GM19043 (cell line): ENCODE results near the gene DCST2.
A peak's percentile ranks its signal among the peaks of the same experiment; 100 is the strongest.

Source experiments
- ATAC-seq: cut with Tn5 transposase; IDR thresholded peaks from one replicate; pipeline ENCODE4 v1.9.1; 2021; ENCODE audit warnings: low read depth; ENCODE audit not compliant: unreplicated experiment

The DCST2 gene

DNA sequence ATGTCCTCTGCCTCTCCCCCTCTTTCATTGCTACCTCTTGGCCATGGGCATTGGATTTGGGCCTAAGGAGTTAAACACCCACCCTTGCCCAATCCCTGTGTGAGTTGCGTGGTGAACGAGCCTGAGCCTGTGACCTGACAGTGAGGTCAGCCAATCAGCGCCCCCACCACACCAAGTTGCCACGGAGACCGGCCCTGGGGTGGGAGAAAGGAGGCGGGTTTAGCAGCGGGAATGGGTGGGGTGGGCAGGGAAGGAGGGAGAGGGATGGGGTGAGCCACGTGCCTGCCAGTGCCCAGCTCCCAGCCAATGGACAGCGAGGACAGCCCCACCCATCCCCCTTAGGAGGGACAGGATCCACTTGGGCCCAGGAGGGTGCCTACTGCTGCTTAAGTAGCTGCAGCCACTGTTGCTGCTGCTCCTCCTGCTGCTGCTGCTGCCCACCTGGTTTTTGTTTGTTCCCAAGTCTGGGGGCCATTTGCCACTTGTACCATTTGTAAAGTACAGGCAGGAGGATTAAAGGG is 21.5 kb downstream of the DCST2 start:
- no peak for ATAC-seq

DNA sequence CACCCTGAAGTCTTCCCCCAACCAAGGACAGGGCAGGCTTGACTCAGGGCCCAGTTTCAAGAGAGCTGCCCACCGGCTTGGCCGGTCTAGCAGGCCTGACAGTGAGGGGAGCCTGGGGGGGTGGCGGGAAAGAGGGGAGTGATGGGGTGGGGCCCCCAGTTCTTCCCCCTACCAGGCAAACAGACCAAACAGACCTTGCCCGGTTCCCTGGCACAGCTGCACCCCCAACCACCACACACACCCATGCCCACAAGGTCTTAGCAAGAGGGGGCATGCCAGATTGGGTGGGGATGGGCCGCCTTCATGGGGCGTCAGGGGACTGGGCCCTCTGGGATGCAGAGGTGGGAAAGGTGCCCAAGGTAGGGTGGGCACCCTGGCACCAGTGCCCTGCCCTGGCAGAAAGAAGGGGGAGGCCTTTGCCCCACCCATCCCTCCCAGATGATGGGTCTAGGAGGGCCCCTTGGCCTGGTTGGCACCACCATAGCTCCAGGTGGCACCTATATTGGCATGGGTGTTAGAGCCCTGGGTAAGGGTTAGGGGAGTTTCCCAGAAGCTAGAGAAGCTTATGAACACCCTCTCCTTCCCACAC is 22.1 kb downstream of the DCST2 start:
- no peak for ATAC-seq

DNA sequence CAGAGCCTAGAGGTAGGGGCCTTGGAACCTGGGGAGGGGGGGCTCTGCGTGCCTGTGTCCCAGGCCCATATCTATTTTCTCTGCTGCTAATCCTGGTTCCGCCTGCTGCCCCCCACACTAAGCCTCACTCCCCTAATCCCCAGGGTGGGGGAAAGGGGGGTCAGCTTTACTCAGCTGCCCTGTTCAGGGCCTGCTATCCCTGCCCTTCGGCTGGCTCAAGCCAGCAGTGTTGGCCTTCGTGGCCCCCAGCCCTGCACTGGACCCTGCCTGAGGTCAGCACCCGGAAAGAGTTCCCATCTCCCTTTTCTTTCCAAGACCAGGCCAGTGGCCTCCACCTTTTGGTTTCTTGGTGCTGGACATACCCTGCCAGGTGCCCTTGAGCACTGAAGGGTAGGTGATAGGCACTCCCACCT is 22.6 kb downstream of the DCST2 start:
- no peak for ATAC-seq

DNA sequence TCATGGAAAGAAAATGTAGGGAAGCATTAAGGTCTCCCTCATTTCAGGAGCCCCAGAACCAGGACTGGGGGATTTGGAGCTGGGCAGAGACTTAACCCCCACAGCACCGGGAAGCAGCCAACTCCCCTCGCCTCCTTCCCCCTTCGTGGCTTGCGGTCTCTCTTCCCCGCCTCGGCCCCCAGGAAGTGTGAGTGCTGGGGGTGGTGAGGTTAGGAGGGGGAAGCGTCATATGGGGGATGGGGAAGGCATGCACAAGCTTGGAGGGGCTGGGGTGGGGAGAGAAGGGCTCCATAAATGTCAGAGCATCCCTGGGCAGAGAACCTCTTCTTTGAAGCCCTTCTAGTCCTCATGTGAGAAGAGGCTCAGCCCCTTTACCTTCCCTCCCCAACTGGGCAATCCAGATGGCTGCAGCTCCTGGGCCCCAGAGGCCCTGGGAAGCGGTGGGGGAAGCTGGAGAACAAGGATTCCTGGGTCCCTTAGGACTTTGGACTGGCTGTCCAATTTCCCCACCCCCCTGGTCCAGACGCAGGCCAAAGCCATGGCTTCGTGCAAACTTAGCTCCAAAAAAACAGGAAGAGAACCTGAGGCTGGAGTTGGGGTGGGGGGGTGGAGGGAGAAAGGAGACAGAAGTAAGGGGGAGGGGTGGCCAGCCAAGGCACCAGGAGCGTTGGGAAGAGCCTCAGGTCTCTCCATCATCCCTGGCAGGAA is 23.2 kb downstream of the DCST2 start:
- ATAC-seq, result no peak

DNA sequence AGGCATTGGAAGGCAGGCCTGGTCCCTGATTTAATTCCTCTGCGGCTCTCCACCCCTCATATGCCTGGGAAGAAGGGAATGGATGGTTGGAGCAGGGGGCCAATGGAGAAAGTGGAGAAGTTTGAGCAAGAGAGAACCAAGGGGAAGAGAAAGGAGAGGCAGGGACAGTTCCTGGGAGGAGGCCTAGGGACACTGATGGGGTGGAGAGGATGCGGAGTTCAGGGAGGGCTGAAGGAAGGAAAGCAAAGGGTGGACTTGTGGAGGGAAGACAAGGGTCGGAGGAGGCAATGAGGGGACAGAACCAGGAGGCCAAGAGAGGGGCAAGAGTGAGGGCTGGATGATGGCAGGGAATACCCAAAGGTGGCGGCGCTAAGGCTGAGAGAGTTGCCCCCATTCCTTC is 23.8 kb downstream of the DCST2 start:
- no peak for ATAC-seq

DNA sequence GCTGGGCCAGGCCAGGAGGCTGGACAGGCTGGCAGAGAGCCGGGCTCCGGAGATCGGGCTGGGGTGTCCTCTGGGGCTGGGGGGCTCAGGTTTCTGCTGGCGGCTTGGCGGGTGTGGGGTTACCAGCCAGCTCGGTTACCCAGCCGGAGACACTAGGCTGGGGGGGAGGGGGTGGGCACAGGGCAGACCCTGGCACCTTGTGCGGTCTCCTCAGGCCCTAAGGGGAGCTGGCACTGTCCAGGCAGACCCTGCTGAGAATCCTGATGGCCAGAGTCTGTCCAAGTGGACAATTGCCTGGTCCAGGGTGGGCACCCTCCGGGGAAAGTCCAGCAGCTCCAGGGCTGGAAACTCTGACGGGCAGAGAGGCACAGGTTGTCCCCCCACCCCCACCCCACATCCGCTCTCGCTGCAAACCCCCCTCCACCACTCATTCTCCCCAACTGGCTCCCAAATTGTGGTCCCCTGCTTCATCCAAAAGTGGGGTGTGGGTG is 24.3 kb downstream of the DCST2 start:
- ATAC-seq, result no peak

DNA sequence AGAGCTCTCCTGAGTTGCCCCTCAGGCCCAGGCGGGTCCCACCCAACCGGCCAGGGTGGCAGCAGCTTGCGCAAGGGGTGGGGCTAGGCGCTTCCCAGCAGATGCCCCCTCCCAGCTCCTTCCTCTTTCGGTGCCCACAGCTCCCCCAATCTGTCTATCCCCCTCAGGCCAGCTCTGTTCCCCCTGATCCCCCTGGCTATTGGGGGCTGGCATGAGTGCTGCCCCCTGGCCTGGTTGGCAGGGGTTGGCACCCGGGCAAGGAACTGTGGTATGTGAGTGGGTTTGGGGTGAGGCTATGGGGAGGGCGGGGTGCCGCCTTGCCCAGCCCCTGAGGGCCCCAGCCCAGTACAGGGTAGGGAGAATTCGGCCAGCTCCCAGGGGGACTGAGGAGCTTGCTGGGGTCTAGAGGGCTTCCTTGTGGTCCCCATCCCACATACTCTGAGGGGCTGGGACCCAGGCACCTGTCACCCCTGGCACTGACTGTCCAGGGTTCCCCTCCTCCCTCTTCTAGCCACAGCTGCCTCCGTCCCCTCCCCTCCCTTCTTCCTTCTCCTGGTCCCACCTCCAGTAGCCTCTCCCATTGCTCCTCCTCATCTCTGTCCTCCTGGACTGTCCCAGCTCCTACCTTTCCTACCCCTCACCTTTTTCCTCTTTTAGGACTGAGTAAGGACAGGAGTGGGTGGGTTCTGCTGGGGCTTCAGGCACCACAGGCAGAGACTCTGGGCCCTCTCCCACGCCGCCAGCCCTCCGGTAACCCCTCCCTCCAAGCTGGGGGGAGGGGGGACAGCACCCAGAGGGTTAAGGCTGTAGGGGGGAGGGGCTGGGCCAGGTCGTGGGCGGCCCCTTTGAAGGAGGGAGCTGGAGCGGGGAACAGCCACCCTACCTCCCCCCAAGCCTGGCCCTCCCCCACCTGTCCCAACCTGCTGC is 25.3 kb downstream of the DCST2 start:
- no peak for ATAC-seq

DNA sequence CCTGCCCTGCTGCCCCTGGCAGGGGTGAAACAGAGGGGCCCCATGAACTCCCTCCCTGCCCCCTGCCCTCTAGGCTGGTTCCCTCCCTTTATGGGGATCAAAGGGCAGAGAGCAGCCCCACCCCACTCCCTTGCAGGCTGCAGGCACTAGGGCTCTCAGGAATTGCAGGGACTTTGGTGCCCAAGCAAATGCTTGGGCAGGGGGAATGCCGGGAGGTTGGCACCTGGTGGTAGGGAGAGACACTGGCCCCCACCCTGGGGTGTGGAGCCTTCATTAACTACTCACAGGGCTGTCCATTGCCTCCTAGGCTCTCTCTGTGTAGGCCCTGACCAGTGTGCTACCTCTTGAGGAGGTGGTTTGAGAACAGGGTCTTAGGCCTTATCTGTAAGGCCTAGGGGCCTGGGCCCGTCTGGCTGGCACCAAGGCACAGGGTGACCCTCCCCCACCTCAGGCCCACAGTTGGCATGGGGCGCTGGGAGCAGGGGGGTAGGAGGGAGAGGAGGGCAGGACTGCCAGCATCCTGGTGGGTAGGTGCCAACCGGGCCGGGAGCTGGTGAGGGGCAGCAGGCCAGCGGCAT is 26.2 kb downstream of the DCST2 start:
- ATAC-seq, result no peak

DNA sequence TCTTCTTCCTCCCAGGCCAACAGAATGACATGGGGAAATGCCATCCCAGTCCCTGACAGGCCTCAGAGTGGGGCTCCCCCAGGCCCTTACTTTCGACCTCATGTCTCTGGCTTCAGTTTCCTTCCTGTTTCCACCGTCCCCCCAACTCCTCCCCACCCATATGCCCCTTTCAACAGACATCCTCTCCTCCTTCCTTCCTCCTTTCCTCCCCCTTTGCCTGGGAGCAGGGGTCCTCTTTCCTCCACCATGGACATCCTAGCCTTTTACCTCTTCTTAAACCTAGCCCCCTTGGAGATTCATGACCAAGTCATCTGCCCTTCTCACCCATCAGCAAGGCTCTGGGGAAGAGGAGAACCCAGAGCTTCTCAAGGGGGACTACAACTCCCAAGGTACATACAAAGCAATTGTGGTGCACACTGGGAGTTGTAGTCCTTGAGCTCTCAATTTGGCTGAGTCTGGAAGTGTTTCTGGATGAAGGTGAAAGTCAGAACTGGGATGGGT is 26.9 kb downstream of the DCST2 start:
- ATAC-seq, result no peak

DNA sequence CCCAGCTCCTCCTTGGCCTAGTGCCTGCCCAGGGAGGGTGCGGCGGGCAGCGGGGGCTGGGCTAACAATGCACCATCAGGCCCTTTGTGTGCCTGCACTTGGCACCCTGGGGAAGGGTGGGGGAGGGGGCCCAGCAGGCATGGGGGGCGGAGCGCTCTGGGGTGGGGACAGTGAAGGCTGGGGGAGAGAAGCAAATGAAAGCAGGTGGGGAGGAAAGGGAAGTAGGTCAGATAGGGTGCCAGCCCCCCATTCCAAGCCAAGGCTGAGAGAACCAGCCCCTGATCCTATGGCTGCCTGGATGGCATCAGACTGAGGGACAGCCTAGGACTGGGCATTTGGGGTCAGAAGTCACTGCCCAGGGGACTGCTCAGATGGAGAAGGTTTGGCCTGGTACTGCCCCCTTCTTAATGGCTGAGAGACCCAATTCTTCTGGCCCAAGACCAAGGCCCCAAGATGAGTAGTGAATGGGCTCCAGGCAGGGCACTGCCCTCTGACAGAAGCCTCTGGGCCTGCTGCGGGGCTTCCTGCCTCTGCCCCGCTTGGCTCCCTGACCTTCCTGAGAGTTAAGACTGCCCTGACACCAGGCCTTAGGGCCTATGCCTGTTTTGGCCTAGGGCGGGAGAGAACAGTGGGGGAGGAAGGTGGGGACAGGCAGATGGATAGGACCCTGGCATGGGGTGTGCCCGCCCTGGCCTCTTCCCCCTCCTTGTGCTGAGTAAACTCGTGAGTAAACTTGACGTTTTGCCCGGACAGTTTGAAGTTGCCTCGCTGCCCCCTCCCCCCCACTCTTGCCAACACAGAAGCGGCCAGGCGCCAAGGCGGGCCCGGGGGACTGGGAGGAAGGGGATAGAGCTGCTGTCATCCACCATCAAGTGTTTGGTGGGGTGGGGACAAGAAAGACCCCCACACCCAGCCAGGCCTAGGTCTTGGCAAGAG is 28.2 kb downstream of the DCST2 start:
- no peak for ATAC-seq

DNA sequence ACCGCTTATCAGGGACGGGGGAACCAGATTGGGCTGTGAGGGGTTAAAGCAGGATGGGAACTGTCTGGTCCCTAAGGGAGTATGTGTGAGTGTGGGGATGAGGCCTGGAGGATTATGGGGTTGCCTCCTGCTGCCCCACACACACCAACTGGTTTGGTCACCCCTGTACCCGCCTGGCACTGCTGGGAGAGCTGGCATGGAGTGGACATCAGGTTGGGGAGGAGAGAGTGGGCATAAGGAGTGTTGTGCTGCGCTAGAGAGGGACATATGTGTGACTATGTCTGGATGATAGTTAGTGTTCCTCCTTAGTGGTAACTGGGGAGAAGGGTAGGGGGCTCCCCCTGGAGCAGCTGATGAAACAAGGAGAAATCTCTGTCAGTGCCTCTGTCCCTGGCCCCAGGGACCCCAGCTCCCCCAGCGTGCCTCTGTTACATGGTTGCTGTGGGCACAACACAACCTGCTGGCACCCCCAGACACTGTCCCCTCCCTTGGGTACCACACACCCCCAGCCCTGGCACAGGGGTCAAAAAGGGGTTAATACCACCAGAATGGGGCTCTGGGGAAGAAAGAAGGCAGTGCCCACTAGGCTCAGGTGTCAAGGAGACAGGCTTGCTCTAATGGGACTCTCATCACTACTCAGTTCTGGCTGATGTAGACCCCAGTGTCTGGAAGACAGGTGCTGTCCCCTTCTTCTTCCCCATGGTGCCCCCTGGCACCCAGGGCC is 29.1 kb downstream of the DCST2 start:
- no peak for ATAC-seq

DNA sequence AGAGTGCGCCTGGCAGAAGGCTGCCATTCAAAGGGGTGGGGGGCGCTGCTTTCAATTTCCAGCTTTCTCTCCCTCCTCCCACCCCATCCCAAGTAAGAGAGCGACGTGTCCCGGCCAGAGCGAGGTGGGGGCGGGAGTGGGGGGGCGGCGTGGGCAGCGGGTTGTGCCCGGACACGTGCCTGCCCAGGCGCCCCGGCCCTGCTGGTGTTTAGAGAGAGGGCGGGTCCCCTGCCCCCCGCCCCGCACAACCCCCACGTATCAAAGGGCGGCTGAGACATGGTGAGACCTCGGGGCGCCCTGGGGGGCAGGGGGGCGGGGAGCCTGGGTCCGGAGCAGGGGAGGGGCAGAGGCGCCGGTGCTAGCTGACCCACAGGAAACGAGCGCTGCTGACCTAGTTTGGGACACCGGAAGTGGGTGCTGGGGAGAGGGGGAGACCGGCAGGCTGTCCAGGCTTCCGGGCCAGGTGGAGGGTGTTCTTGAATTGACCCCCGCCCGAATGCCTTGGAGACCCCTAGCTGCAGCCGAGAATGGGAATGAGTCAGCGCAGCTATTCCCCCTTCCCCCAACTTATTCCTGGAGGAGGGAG is 29.7 kb downstream of the DCST2 start:
- no peak for ATAC-seq

DNA sequence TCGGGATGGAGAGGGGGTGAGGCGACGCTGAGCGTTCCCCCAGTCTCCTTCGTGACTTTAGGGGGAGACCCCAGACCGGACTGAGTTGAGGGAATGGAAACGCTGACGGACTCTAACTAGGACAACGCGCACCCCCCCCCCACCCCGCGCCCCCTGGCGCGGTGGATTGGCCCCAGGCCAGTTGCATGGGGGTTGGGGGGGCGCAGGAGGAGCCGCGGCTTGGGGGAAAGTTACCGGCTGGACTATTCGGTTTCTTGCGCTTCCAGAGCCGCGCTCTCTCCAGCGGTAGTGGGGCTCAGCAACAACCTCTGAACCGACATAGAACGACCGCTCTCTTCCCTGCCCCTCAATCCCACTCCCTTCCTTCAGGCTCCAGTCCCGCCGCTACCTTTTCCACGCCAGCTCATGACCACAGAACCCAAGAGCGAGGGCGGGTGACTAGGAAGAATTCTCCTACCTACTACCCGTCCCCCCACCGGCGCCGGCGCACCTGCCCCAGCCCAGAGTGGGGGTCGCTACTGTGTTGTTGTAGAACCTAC is 30.3 kb downstream of the DCST2 start:
- no peak for ATAC-seq

DNA sequence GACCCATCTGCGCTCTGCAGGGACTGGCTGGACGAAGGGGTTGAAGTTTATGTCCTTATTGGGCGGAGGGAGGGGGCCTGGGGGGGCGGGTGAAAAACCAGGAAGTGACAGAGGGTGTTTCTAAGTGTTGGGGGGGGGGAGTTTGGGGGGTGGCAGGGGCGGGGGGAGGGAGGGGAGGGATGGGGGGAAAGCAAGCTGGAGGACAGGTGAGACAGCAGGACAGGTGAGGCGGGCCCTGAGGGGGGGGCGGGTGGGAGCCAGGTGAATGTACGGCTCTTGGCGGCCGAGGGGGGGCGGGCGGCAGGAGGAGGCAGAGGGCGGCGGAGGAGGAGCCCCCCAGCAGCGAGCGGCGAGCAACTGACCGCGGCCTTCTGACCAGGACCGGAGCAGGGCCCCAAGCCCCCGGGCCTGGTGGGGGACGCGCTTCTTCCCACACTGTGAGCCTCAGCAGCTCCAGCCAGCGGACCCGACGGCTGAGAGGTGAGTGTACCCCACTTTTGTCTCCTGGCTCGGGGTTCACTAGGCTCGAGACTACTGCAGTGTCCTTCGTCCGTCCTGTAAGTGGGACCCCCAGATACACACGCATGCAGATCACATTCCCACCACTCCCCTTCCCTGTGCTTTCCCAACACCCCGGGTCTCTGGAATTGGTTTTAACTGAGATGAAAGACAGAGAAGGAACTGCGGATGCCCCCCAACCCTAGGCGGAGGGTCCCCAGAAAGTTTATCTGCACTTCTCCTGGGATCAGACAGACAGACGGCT is 30.9 kb downstream of the DCST2 start, which contains the start of gene ZBTB7B:
Gene ZBTB7B (plus strand): TSS at position 339 of the 763 bp plus-strand sequence. CDS start 11,859 bp downstream, outside the sequence.
- ATAC-seq, result no peak

DNA sequence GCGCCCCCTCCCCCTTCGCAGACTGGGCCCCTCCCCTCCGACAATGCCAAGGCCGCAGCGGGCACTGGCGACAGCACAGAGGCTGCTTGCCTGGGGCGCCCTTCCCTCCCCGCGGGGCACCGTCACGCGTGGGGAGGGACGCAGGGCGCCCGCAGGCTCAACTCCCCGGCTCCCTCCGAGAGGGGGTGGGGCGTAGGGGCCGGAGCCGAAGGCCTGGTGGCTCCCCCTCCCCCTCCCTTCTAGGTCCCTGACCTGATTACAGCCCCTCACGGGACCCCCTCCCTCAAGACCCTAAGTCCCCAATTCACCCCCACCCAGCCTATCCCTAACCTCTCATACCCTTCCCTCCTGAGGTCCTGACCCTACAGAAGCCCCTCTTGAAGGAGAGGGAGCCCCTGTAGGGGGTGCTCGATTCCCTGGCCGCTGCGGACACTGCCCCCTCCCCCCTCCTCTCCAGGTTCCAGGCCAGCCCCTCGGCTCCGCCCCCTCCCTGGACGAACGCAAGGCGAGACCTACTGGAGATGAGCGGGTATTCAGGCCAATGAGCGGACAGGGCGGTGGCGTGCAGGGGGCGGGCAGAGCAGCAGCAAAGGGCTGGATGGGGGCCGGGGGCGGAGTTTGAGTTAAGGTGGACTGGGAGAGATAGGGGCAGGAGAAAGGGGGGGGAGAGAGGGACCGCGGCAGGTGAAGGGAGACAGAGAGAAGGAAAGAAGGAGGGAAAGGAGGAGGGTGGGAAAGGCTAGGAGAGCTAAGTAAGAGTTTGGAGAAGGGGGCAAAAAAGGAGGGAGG is 31.7 kb downstream of the DCST2 start:
- ATAC-seq, result peak; percentile 51

DNA sequence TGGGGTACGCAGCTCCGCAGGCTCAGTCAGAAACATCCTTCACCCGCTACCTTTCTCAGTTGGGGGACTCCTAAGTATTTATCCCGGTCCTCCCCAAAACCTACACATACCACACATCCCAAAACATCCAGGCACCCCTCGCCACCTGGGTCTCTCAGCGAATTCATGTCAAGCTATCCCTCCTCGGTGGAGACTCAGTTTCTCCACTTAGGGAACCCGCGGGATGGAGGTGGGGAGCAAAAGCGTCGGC is 32.2 kb downstream of the DCST2 start:
- no peak for ATAC-seq
